SK-N-SH (cell line): Measurements from ENCODE around the gene SF3A2. TPM values are rescaled to one million over a fixed set of nuclear protein-coding genes. Genes with fewer than 3 reads are reported as not detected.

ENCODE experiments used
- CTCF ChIA-PET: fragments of 300-600, 350-600 bp; formaldehyde crosslinking; extraction: SDS; loops from one replicate; lab custom pipeline; 2021; lab: Yijun Ruan, JAX
- POLR2A ChIA-PET: fragments of 350-600 bp; sonication (Branson Sonifier 250); formaldehyde crosslinking; extraction: SDS; loops from one replicate; lab custom pipeline; 2020; ENCODE audit warnings: antibody characterized with exemption, inconsistent platforms; lab: Yijun Ruan, JAX
- DNase-seq: peaks from one replicate; pipeline ENCODE4 v3.0.0; 2012
- H2AFZ ChIP-seq: fragments of 200-600 bp; sonication (generic); 2 replicates; pipeline ENCODE4 v1.8.1; 2016; ENCODE audit warnings: antibody characterized with exemption, mild to moderate bottlenecking, low read depth
- H3F3A ChIP-seq: fragments of 200-600 bp; sonication (generic); replicated peaks from 2 replicates; pipeline ENCODE3; 2016; ENCODE audit warnings: antibody characterized with exemption, mild to moderate bottlenecking; ENCODE audit not compliant: insufficient read depth
- H3K27ac ChIP-seq, 2 experiments: fragments of 200-500 bp in 1 of 2; fragments of 200-600 bp in 1 of 2; sonication (Bioruptor generic) in 1 of 2; sonication (generic), shearing (Covaris generic) in 1 of 2; 2 replicates each; pipeline versions ENCODE4 v1.5.1 to v1.6.1; 2014 to 2016; ENCODE audit warnings: low read depth in 2 of 2, inconsistent platforms in 1 of 2, low read length in 1 of 2, mild to moderate bottlenecking in 1 of 2, mixed read lengths in 1 of 2
- H3K27me3 ChIP-seq: fragments of 200-600 bp; sonication (generic), shearing (Covaris generic); 2 replicates; pipeline ENCODE4 v1.6.1; 2016; ENCODE audit warnings: mixed run types; ENCODE audit not compliant: insufficient read depth
- H3K36me3 ChIP-seq, 2 experiments: fragments of 200-500 bp in 1 of 2; fragments of 200-600 bp in 1 of 2; sonication (Bioruptor generic) in 1 of 2; sonication (generic) in 1 of 2; replicated peaks in 1 of 2; 2 replicates each; pipeline versions ENCODE3 to v1.5.1; 2014 to 2016; ENCODE audit warnings: low read length in 1 of 2, mild to moderate bottlenecking in 1 of 2; ENCODE audit not compliant: insufficient read depth in 2 of 2, control insufficient read depth in 1 of 2
- H3K4me1 ChIP-seq, 2 experiments: fragments of 200-500 bp in 1 of 2; fragments of 200-600 bp in 1 of 2; sonication (Bioruptor generic) in 1 of 2; sonication (generic), shearing (Covaris generic) in 1 of 2; 2 replicates each; pipeline versions ENCODE4 v1.5.1 to v1.6.1; 2014 to 2016; ENCODE audit warnings: low read depth in 1 of 2, low read length in 1 of 2, mixed run types in 1 of 2; ENCODE audit not compliant: insufficient read depth in 2 of 2, control insufficient read depth in 1 of 2
- H3K4me2 ChIP-seq: fragments of 200-600 bp; sonication (generic), shearing (Covaris generic); 2 replicates; pipeline ENCODE4 v1.6.1; 2017; ENCODE audit warnings: mixed run types
- H3K4me3 ChIP-seq, 2 experiments: fragments of 200-500 bp in 1 of 2; fragments of 200-600 bp in 1 of 2; sonication (Bioruptor generic) in 1 of 2; sonication (generic), shearing (Covaris generic) in 1 of 2; 2 replicates each; pipeline versions ENCODE4 v1.5.1 to v1.8.1; 2014 to 2016; ENCODE audit warnings: low read depth in 2 of 2, inconsistent platforms in 1 of 2, low read length in 1 of 2, mild to moderate bottlenecking in 1 of 2, mixed read lengths in 1 of 2, moderate library complexity in 1 of 2
- H3K79me2 ChIP-seq: fragments of 200-600 bp; sonication (generic); 2 replicates; pipeline ENCODE4 v1.8.1; 2017; ENCODE audit warnings: mild to moderate bottlenecking; ENCODE audit not compliant: insufficient read depth
- H3K9ac ChIP-seq: fragments of 200-600 bp; sonication (generic); 2 replicates; pipeline ENCODE4 v1.6.1; 2017; ENCODE audit warnings: mixed run types
- H3K9me2 ChIP-seq: fragments of 200-600 bp; sonication (generic); 2 replicates; pipeline ENCODE4 v1.6.1; 2017; ENCODE audit warnings: mixed run types
- H3K9me3 ChIP-seq: fragments of 200-600 bp; sonication (generic); 2 replicates; pipeline ENCODE4 v1.6.1; 2017; ENCODE audit warnings: mixed run types, mild to moderate bottlenecking, moderate library complexity
- H4K20me1 ChIP-seq: fragments of 200-600 bp; sonication (generic); 2 replicates; pipeline ENCODE4 v1.6.1; 2017; ENCODE audit warnings: mild to moderate bottlenecking, mixed run types; ENCODE audit not compliant: insufficient read depth
- EP300 ChIP-seq, 2 experiments: IDR thresholded peaks; 2 replicates each; pipeline versions ENCODE4 v1.4.0 to v1.6.1; 2012; ENCODE audit warnings: borderline replicate concordance in 1 of 2, low read depth in 1 of 2, low read length in 1 of 2
- FOXJ3 ChIP-seq: sonication (generic); formaldehyde crosslinking; IDR thresholded peaks from 2 replicates; pipeline ENCODE4 v1.5.1; 2020; ENCODE audit warnings: mild to moderate bottlenecking, missing genetic modification reagents
- JUND ChIP-seq: IDR thresholded peaks from 2 replicates; pipeline ENCODE4 v1.4.0; 2012
- NFIC ChIP-seq: IDR thresholded peaks from 2 replicates; pipeline ENCODE4 v1.4.0; 2012; ENCODE audit warnings: borderline replicate concordance
- RAD21 ChIP-seq: IDR thresholded peaks from 2 replicates; pipeline ENCODE4 v1.6.1; 2012; ENCODE audit warnings: mild to moderate bottlenecking, low read length
- RFX5 ChIP-seq: IDR thresholded peaks from 2 replicates; pipeline ENCODE4 v1.6.1; 2012; ENCODE audit warnings: mild to moderate bottlenecking, improper control_type of control experiment, low read length
- SIN3A ChIP-seq: IDR thresholded peaks from 2 replicates; pipeline ENCODE4 v1.6.1; 2012; ENCODE audit warnings: low read depth, mild to moderate bottlenecking, low read length, moderate library complexity, borderline replicate concordance
- TAF1 ChIP-seq: IDR thresholded peaks from 2 replicates; pipeline ENCODE4 v1.6.1; 2012; ENCODE audit warnings: low read depth, mild to moderate bottlenecking, low read length, moderate library complexity, borderline replicate concordance
- TEAD4 ChIP-seq: IDR thresholded peaks from 2 replicates; pipeline ENCODE4 v1.4.0; 2012; ENCODE audit warnings: mild to moderate bottlenecking, borderline replicate concordance; ENCODE audit not compliant: insufficient read depth
- ZBTB33 ChIP-seq: IDR thresholded peaks from 2 replicates; pipeline ENCODE4 v1.4.0; 2012; ENCODE audit warnings: low read depth, borderline replicate concordance
- WGBS: methylation state at CpG from one replicate; pipeline ENCODE4 v1.1.6; 2017; ENCODE audit warnings: low lambda C conversion rate; 5-methylcytosine and 5-hydroxymethylcytosine counted together
- polyA plus RNA-seq, 3 experiments: library from polyadenylated mRNA; depleted of rRNA; stranded (reverse); fragments of >200 nt; gene quantifications; 2 replicates each; pipeline ENCODE4 v1.2.3, GENCODE V29; 2012

Gene SF3A2
- polyA plus RNA-seq, 1 of the 3 experiments (the other 2 are of a cell fraction) = 55.8 TPM

- Histone ChIP-seq H3K9me2 (no peaks in the 10 kb centered on the region), H3K27me3 (no peaks in the 10 kb centered on the region), H3F3A (no peaks in the 10 kb centered on the region), H3K36me3 (peaks cover 0 to 45% of the 10 kb centered on the region in 2 experiments), H3K9ac (no peak overlapping the region), H2AFZ (no peak overlapping the region), H3K4me1 (no peaks in the 10 kb centered on the region), H3K4me3 (no peak overlapping the region), H3K79me2 (peaks cover 42% of the 10 kb centered on the region), H3K27ac (no peak overlapping the region)
- 94% methylated on average over 28 of the region's 32 CpGs for WGBS
- TF ChIP-seq JUND = no peak
- no peak for TF ChIP-seq TAF1
- no peak for TF ChIP-seq SIN3A
- TF ChIP-seq FOXJ3 = no peak
- TF ChIP-seq, all 33 proteins: peak for 0
- Histone ChIP-seq H3K4me2 (no peak overlapping the region), H4K20me1 (peaks cover 18% of the 10 kb centered on the region), H3K9me3 (no peaks in the 10 kb centered on the region)
- CTCF ChIA-PET = interaction anchor here (1.3 kb wide), 1 partner anchor 36 kb away, joined by 4 read pairs; no protein-coding TSS in a partner anchor
- POLR2A ChIA-PET = no interaction called here
- no peak for DNase-seq
Observed at GRCh38 chr19:2191456-2192310, 44.9 kb upstream of the SF3A2 start.

- Histone ChIP-seq H3K4me2 (no peak overlapping the region), H3K9ac (no peak overlapping the region), H3F3A (no peaks in the 10 kb centered on the region)
- TF ChIP-seq RAD21 (no peak), ZBTB33 (no peak), RFX5 (no peak), JUND (no peak), EP300 (IDR thresholded peaks at IDR 0.05; ENCODE audit: borderline replicate concordance in 1 of 2, low read depth in 1 of 2, low read length in 1 of 2) (no peak), TEAD4 (no peak), NFIC (no peak)
- TF ChIP-seq, all 33 proteins: peak for 0
- no peaks in the 10 kb centered on the region for H3K9me3 ChIP-seq
- peaks cover 41% of the 10 kb centered on the region for H3K79me2 ChIP-seq
- H3K4me1 ChIP-seq = no peaks in the 10 kb centered on the region
- H3K9me2 ChIP-seq = no peaks in the 10 kb centered on the region
- H3K27me3 ChIP-seq = no peaks in the 10 kb centered on the region
- no peak overlapping the region for H3K27ac ChIP-seq
- peaks cover 0 to 40% of the 10 kb centered on the region in 2 experiments for H3K36me3 ChIP-seq
- 97% methylated on average over 17 of the region's 17 CpGs for WGBS
- CTCF ChIA-PET = interaction anchor here (0.6 to 1.3 kb wide), 2 partner anchors 37 to 144 kb away, joined by 3 to 4 read pairs; no protein-coding TSS in a partner anchor
- H2AFZ ChIP-seq = no peak overlapping the region
- POLR2A ChIA-PET = interaction anchor here (0.6 kb wide), 1 partner anchor 34 kb away, joined by 3 read pairs; no protein-coding TSS in a partner anchor
- no peak overlapping the region for H3K4me3 ChIP-seq
- peaks cover 21% of the 10 kb centered on the region for H4K20me1 ChIP-seq
- DNase-seq = no peak
Observed at GRCh38 chr19:2192862-2193261, 43.8 kb upstream of the SF3A2 start.
